Neuron (in vitro differentiated cells): Measurements from ENCODE around the gene CAPN14.

Source experiments
- H2AFZ ChIP-seq: one replicate; pipeline ENCODE4 v1.6.1; 2013; ENCODE audit warnings: low read depth, mild to moderate bottlenecking, inconsistent platforms, low read length, moderate library complexity
- H3K27me3 ChIP-seq: one replicate; pipeline ENCODE4 v1.6.1; 2013; ENCODE audit warnings: low read length; ENCODE audit not compliant: insufficient read depth
- H3K36me3 ChIP-seq: one replicate; pipeline ENCODE4 v1.6.1; 2013; ENCODE audit warnings: low read length; ENCODE audit not compliant: insufficient read depth
- H3K4me1 ChIP-seq: one replicate; pipeline ENCODE4 v1.6.1; 2013; ENCODE audit warnings: low read length; ENCODE audit not compliant: insufficient read depth
- H3K4me3 ChIP-seq: 2 replicates; pipeline ENCODE4 v1.5.1; 2013; ENCODE audit warnings: mild to moderate bottlenecking, low read length, moderate library complexity
- H3K9me3 ChIP-seq: one replicate; pipeline ENCODE4 v1.6.1; 2013; ENCODE audit warnings: low read length

Gene CAPN14

DNA sequence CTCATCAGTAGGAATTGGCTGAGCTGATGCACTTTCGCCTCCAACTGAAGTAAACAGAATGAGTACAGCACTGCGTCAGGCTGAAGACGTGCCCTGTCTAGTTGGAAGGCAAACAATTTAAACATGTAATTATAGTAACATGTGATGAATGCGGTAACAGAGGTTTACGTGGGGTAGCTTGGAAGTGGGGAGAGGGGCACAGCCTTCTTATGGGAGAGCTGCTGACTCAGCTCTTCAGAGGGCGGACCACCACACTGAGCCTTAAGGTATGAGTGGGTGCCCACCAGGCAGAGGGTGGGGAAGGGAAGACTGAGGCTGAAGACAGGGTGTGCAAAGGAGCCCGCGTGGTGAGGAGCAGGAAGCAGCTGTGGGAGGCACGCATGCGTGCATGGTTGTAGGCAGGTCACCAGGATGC lies 10.4 kb upstream of the CAPN14 start:
- no peaks in the 10 kb centered on the region for H3K4me1 ChIP-seq
- H3K27me3 ChIP-seq = peaks cover 21% of the 10 kb centered on the region
- no peak overlapping the region for H2AFZ ChIP-seq
- H3K4me3 ChIP-seq = no peak overlapping the region
- H3K9me3 ChIP-seq = no peaks in the 10 kb centered on the region
- no peaks in the 10 kb centered on the region for H3K36me3 ChIP-seq

DNA sequence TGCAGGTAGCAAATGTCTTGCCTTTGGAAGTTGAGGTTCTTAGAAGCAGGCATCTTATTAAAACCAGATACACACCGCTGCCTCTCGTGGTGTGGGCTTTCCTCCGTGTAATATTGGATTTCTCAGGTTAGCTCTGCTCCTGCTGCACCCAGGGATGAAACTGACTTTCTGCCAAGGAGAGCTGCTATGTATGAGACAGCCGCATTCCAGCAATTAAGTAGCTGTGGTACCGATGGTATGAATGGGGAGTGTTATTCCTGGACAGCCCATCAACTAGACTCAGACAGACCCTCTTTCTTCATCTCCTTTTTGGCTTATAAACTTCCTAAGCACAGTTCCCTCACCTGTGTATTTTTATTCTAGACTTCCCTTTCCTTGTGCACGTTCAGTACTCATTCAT lies 9.8 kb upstream of the CAPN14 start:
- H3K4me3 ChIP-seq = no peak overlapping the region
- peaks cover 21% of the 10 kb centered on the region for H3K27me3 ChIP-seq
- no peak overlapping the region for H2AFZ ChIP-seq
- H3K9me3 ChIP-seq = no peaks in the 10 kb centered on the region
- H3K4me1 ChIP-seq = no peaks in the 10 kb centered on the region
- no peaks in the 10 kb centered on the region for H3K36me3 ChIP-seq

DNA sequence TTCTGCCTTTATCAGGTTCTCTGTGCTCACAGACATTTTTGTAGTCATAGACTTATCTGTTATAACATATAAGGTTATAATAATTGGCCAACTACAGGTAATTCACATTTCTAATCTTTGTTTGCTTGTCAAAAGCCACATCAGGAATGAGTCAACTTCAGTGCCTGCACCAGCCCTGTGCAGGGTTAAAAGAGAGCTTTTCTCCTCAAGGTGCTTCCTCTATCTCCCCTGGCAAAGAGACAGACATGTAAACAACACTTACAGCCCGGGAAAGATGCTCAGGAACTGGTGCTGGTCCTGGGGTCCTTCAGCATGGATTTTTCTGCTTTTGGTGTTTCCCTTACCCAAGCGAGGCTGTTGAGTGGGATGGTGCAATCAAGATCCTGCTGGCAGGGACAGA lies 9.0 kb upstream of the CAPN14 start:
- no peaks in the 10 kb centered on the region for H3K9me3 ChIP-seq
- peaks cover 21% of the 10 kb centered on the region for H3K27me3 ChIP-seq
- H3K4me3 ChIP-seq = no peak overlapping the region
- no peak overlapping the region for H2AFZ ChIP-seq
- no peaks in the 10 kb centered on the region for H3K4me1 ChIP-seq
- no peaks in the 10 kb centered on the region for H3K36me3 ChIP-seq

DNA sequence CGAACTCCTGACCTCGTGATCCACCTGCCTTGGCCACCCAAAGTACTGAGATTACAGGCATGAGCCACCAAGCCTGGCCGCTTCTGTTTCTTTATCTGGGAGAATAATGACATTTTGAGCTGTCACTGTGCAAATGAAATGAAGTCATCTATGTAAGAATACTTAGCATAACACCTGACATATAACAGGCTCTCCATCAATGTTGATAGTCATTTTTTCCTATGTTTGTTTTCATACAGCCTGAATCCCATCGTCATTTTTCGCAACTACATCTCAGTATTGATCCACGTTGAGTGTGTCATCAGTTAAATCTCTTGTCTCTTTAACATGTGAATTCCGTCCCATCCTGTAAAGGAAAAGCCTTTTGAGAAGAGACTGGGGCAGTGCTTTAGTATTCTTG lies 6.4 kb upstream of the CAPN14 start:
- H3K9me3 ChIP-seq = no peaks in the 10 kb centered on the region
- no peak overlapping the region for H3K4me3 ChIP-seq
- no peaks in the 10 kb centered on the region for H3K4me1 ChIP-seq
- H3K27me3 ChIP-seq = peaks cover 25% of the 10 kb centered on the region
- H3K36me3 ChIP-seq = no peaks in the 10 kb centered on the region
- no peak overlapping the region for H2AFZ ChIP-seq

DNA sequence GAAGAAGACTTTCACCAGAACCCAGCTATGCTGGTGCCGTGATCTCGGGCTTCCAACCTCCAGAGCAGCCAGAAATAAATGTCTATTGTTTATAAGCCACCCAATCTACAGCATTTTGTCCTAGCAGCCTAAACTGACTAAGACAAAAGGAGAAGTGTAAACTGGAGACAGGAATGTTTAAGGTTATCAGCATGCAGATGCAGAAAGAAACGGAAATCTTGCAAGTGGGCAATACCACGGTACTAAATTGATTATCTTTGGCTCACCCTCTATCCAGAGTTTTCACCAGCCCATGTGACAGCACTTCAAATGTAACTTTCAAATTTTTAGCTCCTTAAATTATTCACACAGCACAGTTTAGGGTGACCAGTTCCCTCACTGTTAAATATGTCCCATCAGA lies 5.7 kb upstream of the CAPN14 start:
- Histone ChIP-seq H3K4me3 (no peak overlapping the region), H3K4me1 (no peaks in the 10 kb centered on the region), H2AFZ (no peak overlapping the region), H3K9me3 (no peaks in the 10 kb centered on the region), H3K36me3 (no peaks in the 10 kb centered on the region), H3K27me3 (peaks cover 28% of the 10 kb centered on the region)

DNA sequence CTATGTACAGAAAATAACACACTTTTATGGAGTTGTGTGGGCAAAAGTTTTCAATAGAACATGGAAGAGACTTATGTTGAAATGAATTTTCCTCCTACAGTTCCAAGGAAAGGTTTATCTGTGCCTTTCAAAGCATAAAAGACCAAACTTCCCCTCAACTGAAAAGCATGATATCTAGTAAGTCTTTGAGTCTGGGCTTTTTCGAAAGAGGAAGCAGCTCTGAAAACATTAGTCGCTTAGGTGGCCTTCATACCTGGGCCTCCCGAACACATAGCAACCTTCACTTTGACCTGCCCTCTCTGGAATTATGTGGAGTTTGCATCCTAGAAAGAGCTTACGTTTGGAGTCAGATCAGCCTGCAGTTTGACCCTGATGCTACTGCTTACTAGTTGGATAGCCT lies 4.8 kb upstream of the CAPN14 start:
- H3K27me3 ChIP-seq = peaks cover 24% of the 10 kb centered on the region
- no peaks in the 10 kb centered on the region for H3K36me3 ChIP-seq
- H2AFZ ChIP-seq = no peak overlapping the region
- H3K4me1 ChIP-seq = no peaks in the 10 kb centered on the region
- no peaks in the 10 kb centered on the region for H3K9me3 ChIP-seq
- H3K4me3 ChIP-seq = no peak overlapping the region

DNA sequence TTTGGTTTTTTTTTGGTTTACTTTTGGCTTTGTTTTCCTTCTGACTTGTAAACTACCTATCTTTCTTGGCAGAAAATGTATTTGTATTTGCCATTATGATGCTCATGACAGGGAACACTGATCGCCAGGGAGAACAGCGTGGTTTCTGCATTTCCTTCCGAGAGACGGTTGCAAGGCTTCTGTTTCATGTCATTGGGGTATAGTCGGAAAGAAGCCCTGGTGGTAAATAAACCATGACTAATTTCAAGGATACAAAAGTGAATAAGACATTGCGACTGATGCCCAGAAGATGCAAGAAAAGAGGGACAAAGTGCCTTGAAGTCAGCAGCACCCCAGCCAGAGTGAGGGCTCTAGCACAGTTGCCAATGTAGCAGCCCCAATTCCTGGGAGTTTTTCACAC lies 4.2 kb upstream of the CAPN14 start:
- Histone ChIP-seq H3K9me3 (no peaks in the 10 kb centered on the region), H3K4me1 (no peaks in the 10 kb centered on the region), H3K4me3 (no peak overlapping the region), H2AFZ (no peak overlapping the region), H3K27me3 (peaks cover 20% of the 10 kb centered on the region), H3K36me3 (no peaks in the 10 kb centered on the region)

DNA sequence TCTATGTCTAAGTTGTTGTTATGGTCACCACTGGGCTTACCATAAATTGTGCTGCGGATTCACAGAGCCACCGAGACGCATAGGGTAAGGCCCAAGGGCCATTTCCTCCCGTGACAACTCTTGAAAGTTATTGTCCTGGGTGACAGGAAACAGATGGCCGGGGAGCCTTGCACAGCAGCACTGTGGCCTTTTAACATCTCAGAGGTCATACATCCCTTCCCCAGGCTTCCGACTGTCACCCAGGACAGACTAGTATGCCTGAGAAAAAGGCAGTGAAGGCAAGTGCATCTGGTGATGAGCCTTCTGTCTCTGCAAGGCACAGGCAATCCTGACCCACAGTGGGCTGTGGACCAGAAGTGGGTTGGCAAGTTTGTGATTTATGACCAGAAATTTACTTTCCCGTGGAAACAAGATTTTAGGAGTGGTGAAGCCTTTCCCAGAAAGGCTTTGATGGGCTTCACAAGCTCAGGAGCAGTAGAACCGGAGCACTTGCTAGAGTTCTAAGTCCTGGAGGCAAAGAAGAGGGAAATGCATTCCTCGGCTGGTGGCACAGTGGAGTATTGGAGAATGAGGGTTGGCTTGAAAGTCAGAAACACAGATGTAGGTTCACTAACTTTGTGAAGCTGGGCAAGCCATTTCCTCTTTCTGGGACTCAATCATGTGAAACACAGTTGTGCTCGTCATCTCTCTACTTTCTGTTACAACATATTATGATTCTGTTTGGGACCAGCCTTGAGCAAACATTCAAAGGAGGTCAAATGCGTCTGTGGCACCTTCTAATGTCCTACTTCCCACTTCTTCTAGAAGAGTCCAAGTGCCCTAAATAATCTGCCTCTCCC lies 2.0 kb upstream of the CAPN14 start:
- Histone ChIP-seq H2AFZ (no peak overlapping the region), H3K36me3 (no peaks in the 10 kb centered on the region), H3K4me1 (no peaks in the 10 kb centered on the region), H3K4me3 (no peak overlapping the region), H3K27me3 (peaks cover 20% of the 10 kb centered on the region), H3K9me3 (no peaks in the 10 kb centered on the region)

DNA sequence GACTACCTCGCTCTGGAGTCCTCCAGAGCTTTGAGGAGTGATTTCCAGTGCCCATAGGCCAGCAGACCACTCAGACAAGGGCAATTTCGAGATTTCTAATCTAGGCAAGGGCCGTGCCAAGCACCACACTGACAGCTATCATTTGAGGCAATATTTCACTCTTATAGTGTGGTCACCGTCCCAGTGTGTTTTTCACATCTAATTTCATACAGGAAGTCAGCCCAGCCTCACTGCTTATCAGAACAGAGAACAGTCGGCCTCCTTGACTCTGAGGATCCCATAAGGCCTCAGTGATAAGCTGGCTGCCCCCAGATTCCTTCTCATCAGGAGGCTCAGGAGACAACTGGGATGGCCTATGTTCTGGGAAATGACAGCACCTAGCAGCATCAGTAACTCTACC lies 581 bp downstream of the CAPN14 start:
- Histone ChIP-seq H3K27me3 (peaks cover 20% of the 10 kb centered on the region), H3K9me3 (no peaks in the 10 kb centered on the region), H3K36me3 (no peaks in the 10 kb centered on the region), H3K4me3 (no peak overlapping the region), H2AFZ (no peak overlapping the region), H3K4me1 (no peaks in the 10 kb centered on the region)

DNA sequence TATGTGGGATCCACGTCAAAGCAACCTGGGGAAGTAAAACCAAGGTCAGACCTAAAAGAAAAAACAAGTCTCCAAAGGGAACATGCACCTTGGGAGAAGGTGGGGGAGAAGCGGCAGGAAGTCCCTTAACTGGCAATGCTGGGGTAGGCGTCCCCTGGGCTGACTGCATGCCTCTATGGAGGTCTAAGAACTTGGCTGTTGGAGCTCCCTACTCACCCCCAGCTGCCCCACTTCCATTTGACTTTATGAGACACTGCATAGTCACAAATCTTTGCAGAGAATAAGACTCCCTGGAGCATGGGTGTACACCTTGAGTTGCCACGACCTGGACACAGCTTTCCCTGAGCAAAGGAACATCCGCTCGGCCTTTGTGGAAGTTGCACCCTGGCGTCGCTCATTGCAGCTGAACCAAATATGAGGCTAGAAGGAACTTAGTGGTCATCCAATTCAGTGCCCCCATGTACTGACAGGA lies 2.8 kb downstream of the CAPN14 start:
- Histone ChIP-seq H3K9me3 (no peaks in the 10 kb centered on the region), H3K4me3 (no peak overlapping the region), H3K4me1 (no peaks in the 10 kb centered on the region), H2AFZ (no peak overlapping the region), H3K36me3 (no peaks in the 10 kb centered on the region), H3K27me3 (peaks cover 14% of the 10 kb centered on the region)

DNA sequence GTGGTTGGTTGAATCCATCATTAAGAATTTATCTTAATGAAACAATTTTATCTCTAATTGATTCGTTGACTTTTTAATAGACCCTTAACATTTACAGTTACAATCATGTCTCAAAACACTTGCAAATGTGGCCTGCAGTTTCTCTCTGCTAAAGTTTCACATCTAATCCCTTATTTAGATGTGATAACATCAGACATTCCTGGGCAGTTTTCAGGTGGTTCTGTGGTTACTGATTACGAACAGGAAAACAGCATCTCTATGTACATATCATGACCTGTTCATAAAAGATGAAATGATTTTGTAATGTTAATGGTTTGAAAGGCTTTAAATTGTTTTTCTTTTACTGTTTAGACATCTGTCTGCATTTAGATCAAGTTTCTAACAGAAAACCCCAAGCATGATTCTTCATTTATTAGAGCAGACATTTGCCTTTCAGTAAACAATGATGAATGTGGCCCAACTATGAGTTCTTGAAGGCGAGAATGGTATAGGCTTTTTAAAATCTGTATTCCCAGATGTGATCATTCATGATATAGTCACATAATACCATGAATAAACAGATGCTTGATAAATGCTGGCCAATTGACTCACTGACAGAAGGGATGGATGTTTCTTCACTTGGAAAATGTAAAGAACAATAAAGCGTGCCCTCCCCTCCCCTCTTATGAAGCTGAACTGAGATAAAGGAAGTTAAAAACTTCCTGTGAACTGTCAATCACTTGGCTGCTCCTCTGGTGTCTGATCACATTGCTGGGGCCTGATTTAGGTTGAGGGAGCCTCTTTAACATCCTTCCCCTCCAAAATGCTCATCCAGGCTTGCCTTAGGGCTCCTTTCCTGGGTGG lies 3.5 kb downstream of the CAPN14 start:
- Histone ChIP-seq H3K4me1 (no peaks in the 10 kb centered on the region), H2AFZ (no peak overlapping the region), H3K27me3 (peaks cover 8% of the 10 kb centered on the region), H3K9me3 (no peaks in the 10 kb centered on the region), H3K36me3 (no peaks in the 10 kb centered on the region), H3K4me3 (no peak overlapping the region)

DNA sequence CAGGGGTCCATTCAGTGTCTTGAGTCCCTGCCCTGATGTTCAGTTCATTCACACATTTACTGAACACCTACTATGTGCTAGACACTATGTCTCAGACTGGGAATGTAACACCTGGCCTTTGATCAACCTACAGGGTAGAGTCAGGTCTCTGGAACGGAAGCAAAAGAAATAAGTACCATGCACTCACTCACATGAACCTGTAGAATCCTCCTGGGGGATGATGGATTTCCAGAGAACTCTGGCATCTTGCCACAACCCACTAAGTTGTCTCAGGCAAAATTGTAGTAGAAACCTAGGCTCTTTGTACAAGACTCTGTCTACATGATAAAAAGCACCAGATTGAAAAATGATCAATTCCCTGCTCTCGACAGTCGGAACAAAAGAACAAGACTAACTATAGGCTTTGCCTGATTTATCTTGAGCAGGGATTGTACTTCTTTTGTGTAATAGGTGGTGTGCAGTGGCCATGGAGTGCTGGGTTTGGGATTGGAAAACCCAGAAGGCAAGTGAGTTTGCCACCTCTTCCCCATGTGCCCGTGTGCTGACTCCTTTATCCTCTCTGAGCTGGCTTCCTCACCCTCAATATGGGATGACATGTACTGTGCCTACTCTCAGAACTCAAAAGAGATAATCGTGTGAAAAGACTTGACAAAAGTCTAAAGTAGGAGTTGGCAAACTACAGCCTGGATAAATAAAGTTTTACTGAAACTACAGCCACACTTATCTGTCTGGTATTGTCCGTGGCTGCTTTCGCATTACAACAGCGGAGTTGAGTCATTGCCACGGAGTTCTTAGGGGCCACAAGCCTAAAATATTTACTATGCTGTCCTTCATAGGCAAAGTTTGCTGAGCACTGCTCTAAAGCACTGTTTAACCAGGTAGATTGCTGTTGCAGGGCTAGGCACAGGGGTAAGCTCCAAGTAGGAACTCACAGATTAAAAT lies 4.4 kb downstream of the CAPN14 start:
- Histone ChIP-seq H3K36me3 (no peaks in the 10 kb centered on the region), H3K4me1 (no peaks in the 10 kb centered on the region), H3K9me3 (no peaks in the 10 kb centered on the region), H2AFZ (no peak overlapping the region), H3K27me3 (peaks cover 4% of the 10 kb centered on the region), H3K4me3 (no peak overlapping the region)
